Esophagus muscularis mucosa (tissue), 4 donors: ENCODE data around the gene ARPC5L.
"Not testable (repeated sequence)": the region's sequence is repeated elsewhere in the genome, so short reads cannot be mapped to it uniquely, and the experiment has no call there.

Experiments used
- EP300 ChIP-seq: sonication (generic); formaldehyde crosslinking; IDR thresholded peaks from one replicate; pipeline ENCODE4 v1.6.1; 2017; ENCODE audit warnings: antibody characterized with exemption
- POLR2A ChIP-seq: fragments of 450-650 bp; IDR thresholded peaks from one replicate; pipeline ENCODE4 v1.6.1; 2017; ENCODE audit warnings: antibody characterized with exemption, moderate library complexity, mild to moderate bottlenecking, low read depth
- TF ChIP-seq, protein P1 (sequence below), 3 experiments: fragments of 200-600 bp in 2 of 3; fragments of 450-650 bp in 1 of 3; sonication (generic) in 2 of 3; IDR thresholded peaks; one replicate each; pipeline ENCODE4 v1.5.1; 2017 to 2019; ENCODE audit warnings: antibody characterized with exemption in 3 of 3, mild to moderate bottlenecking in 2 of 3, moderate library complexity in 1 of 3

DNA sequence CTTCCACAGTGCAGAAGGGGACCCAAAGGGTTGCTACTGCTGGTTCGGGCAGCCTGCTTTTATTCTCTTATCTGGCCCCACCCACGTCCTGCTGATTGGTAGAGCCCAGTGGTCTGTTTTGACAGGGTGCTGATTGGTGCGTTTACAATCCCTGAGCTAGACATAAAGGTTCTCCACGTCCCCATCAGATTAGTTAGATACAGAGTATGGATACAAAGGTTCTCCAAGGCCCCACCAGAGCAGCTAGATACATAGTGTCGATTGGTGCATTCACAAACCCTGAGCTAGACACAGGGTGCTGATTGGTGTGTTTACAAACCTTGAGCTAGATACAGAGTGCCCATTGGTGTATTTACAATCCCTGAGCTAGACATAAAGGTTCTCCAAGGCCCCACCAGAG, 23.8 kb upstream of the ARPC5L start:
- not testable (repeated sequence) for TF ChIP-seq EP300, POLR2A
- TF ChIP-seq, protein P1, sequence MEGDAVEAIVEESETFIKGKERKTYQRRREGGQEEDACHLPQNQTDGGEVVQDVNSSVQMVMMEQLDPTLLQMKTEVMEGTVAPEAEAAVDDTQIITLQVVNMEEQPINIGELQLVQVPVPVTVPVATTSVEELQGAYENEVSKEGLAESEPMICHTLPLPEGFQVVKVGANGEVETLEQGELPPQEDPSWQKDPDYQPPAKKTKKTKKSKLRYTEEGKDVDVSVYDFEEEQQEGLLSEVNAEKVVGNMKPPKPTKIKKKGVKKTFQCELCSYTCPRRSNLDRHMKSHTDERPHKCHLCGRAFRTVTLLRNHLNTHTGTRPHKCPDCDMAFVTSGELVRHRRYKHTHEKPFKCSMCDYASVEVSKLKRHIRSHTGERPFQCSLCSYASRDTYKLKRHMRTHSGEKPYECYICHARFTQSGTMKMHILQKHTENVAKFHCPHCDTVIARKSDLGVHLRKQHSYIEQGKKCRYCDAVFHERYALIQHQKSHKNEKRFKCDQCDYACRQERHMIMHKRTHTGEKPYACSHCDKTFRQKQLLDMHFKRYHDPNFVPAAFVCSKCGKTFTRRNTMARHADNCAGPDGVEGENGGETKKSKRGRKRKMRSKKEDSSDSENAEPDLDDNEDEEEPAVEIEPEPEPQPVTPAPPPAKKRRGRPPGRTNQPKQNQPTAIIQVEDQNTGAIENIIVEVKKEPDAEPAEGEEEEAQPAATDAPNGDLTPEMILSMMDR (IDR thresholded peaks at IDR 0.05), result not testable (repeated sequence)
